H9 (cell line): ENCODE measurements around the gene ZSCAN5A. TPM values are rescaled to one million over a fixed set of nuclear protein-coding genes. Genes with fewer than 3 reads are reported as not detected.
"Not testable (repeated sequence)": the region's sequence is repeated elsewhere in the genome, so short reads cannot be mapped to it uniquely, and the experiment has no call there.

Experiments used
- DNase-seq: peaks from one replicate; pipeline ENCODE4 v3.0.0-alpha.2; 2017
- H2AFZ ChIP-seq: one replicate; pipeline ENCODE4 v1.6.1; 2013; ENCODE audit warnings: mild to moderate bottlenecking, low read length, control low read depth, moderate library complexity
- H2AK5ac ChIP-seq: 2 replicates; pipeline ENCODE4 v1.6.1; 2013; ENCODE audit warnings: low read length, control low read depth, mixed read lengths; ENCODE audit not compliant: insufficient read length
- H2BK120ac ChIP-seq: one replicate; pipeline ENCODE4 v1.6.1; 2013; ENCODE audit warnings: low read depth, mild to moderate bottlenecking, low read length, control low read depth, inconsistent platforms; ENCODE audit not compliant: poor library complexity, severe bottlenecking
- H2BK12ac ChIP-seq: 2 replicates; pipeline ENCODE4 v1.6.1; 2013; ENCODE audit warnings: low read length, control low read depth, mixed read lengths, low read depth; ENCODE audit not compliant: insufficient read length
- H2BK15ac ChIP-seq: 2 replicates; pipeline ENCODE4 v1.6.1; 2013; ENCODE audit warnings: low read depth, low read length, control low read depth
- H2BK20ac ChIP-seq: one replicate; pipeline ENCODE4 v1.6.1; 2013; ENCODE audit warnings: low read depth, mild to moderate bottlenecking, low read length, control low read depth, inconsistent platforms; ENCODE audit not compliant: poor library complexity, severe bottlenecking
- H2BK5ac ChIP-seq: 2 replicates; pipeline ENCODE4 v1.6.1; 2013; ENCODE audit warnings: low read length, control low read depth, mixed read lengths; ENCODE audit not compliant: insufficient read length
- H3K14ac ChIP-seq: 2 replicates; pipeline ENCODE4 v1.6.1; 2013; ENCODE audit warnings: low read length, control low read depth; ENCODE audit not compliant: insufficient read depth
- H3K18ac ChIP-seq: 2 replicates; pipeline ENCODE4 v1.6.1; 2013; ENCODE audit warnings: low read depth, mild to moderate bottlenecking, mixed read lengths, low read length, control low read depth; ENCODE audit not compliant: insufficient read length
- H3K23ac ChIP-seq: 2 replicates; pipeline ENCODE4 v1.6.1; 2013; ENCODE audit warnings: low read length, control low read depth, mixed read lengths, low read depth; ENCODE audit not compliant: insufficient read length
- H3K23me2 ChIP-seq: 2 replicates; pipeline ENCODE4 v1.6.1; 2013; ENCODE audit warnings: low read depth, mild to moderate bottlenecking, mixed read lengths, low read length, control low read depth; ENCODE audit not compliant: insufficient read length, poor library complexity, severe bottlenecking
- H3K27ac ChIP-seq: 2 replicates; pipeline ENCODE4 v1.5.1; 2013; ENCODE audit warnings: low read length, control low read depth, mixed read lengths, low read depth; ENCODE audit not compliant: insufficient read length
- H3K27me3 ChIP-seq: 2 replicates; pipeline ENCODE4 v1.6.1; 2013; ENCODE audit warnings: low read length, control low read depth, inconsistent platforms; ENCODE audit not compliant: insufficient read depth
- H3K4ac ChIP-seq: 2 replicates; pipeline ENCODE4 v1.6.1; 2013; ENCODE audit warnings: low read depth, mild to moderate bottlenecking, control low read depth, inconsistent platforms, low read length, moderate library complexity
- H3K4me1 ChIP-seq: 2 replicates; pipeline ENCODE4 v1.6.1; 2013; ENCODE audit warnings: low read length, control low read depth, inconsistent platforms; ENCODE audit not compliant: insufficient read depth
- H3K4me2 ChIP-seq: 2 replicates; pipeline ENCODE4 v1.6.1; 2013; ENCODE audit warnings: low read length, control low read depth, mixed read lengths; ENCODE audit not compliant: insufficient read length, insufficient read depth
- H3K56ac ChIP-seq: 2 replicates; pipeline ENCODE4 v1.6.1; 2013; ENCODE audit warnings: low read depth, mild to moderate bottlenecking, mixed read lengths, low read length, control low read depth; ENCODE audit not compliant: insufficient read length
- H3K79me1 ChIP-seq: 2 replicates; pipeline ENCODE4 v1.6.1; 2013; ENCODE audit warnings: low read depth, mild to moderate bottlenecking, moderate library complexity, low read length, control low read depth, inconsistent platforms; ENCODE audit not compliant: insufficient read depth, poor library complexity, severe bottlenecking
- H3K79me2 ChIP-seq: 2 replicates; pipeline ENCODE4 v1.6.1; 2013; ENCODE audit warnings: low read length, control low read depth, inconsistent platforms; ENCODE audit not compliant: insufficient read depth
- H3K9ac ChIP-seq: 2 replicates; pipeline ENCODE4 v1.6.1; 2013; ENCODE audit warnings: low read length, control low read depth, mixed read lengths; ENCODE audit not compliant: insufficient read length; ENCODE audit errors: extremely low read depth
- H3K9me3 ChIP-seq: one replicate; pipeline ENCODE4 v1.6.1; 2013; ENCODE audit warnings: low read depth, low read length, inconsistent platforms; ENCODE audit not compliant: control insufficient read depth
- H3T11ph ChIP-seq: one replicate; pipeline ENCODE4 v1.6.1; 2013; ENCODE audit warnings: mild to moderate bottlenecking, low read length, control low read depth, inconsistent platforms
- H4K20me1 ChIP-seq: one replicate; pipeline ENCODE4 v1.6.1; 2013; ENCODE audit not compliant: control insufficient read depth, insufficient read length, insufficient read depth
- H4K5ac ChIP-seq: 2 replicates; pipeline ENCODE4 v1.6.1; 2013; ENCODE audit warnings: low read depth, mild to moderate bottlenecking, mixed read lengths, low read length, control low read depth; ENCODE audit not compliant: insufficient read length
- H4K8ac ChIP-seq: replicated peaks from 2 replicates; pipeline ENCODE4 v1.6.1; 2013; ENCODE audit warnings: low read length, control low read depth, mixed read lengths, low read depth; ENCODE audit not compliant: insufficient read length
- H4K91ac ChIP-seq: 2 replicates; pipeline ENCODE4 v1.6.1; 2013; ENCODE audit warnings: low read depth, mild to moderate bottlenecking, moderate library complexity, mixed read lengths, low read length, control low read depth; ENCODE audit not compliant: insufficient read length
- H3K27ac Mint-ChIP-seq, 3 experiments: 2 replicates in 2 of 3; 3 replicates in 1 of 3; pipeline ENCODE4 v1.8.0; 2020 to 2021; ENCODE audit warnings: mixed read lengths in 3 of 3, mild to moderate bottlenecking in 1 of 3, moderate library complexity in 1 of 3
- H3K27me3 Mint-ChIP-seq: 2 replicates; pipeline ENCODE4 v1.8.0; 2021; ENCODE audit warnings: low read depth, mild to moderate bottlenecking, moderate library complexity, mixed read lengths
- H3K36me3 Mint-ChIP-seq, 3 experiments: 2 replicates in 2 of 3; 3 replicates in 1 of 3; pipeline ENCODE4 v1.8.0; 2020 to 2021; ENCODE audit warnings: low read depth in 3 of 3, mixed read lengths in 3 of 3; ENCODE audit not compliant: insufficient read depth in 1 of 3
- H3K4me1 Mint-ChIP-seq, 2 experiments: 2 replicates each; pipeline ENCODE4 v1.8.0; 2020; ENCODE audit warnings: mixed read lengths in 2 of 2
- H3K4me3 Mint-ChIP-seq, 2 experiments: 2 replicates in 1 of 2; 3 replicates in 1 of 2; pipeline ENCODE4 v1.8.0; 2020 to 2021; ENCODE audit warnings: mild to moderate bottlenecking in 2 of 2, mixed read lengths in 2 of 2, moderate library complexity in 1 of 2
- H3K9me3 Mint-ChIP-seq, 2 experiments: 2 replicates in 1 of 2; 3 replicates in 1 of 2; pipeline ENCODE4 v1.8.0; 2020; ENCODE audit warnings: mild to moderate bottlenecking in 2 of 2, mixed read lengths in 2 of 2, moderate library complexity in 1 of 2
- CTCF ChIP-seq: fragments of 200-600 bp; sonication (generic); conservative IDR thresholded peaks from 3 replicates; pipeline ENCODE4 v1.8.0; 2021; ENCODE audit warnings: antibody characterized with exemption, mild to moderate bottlenecking
- WGBS: extraction: QIAGEN DNeasy Blood & Tissue Kit; methylation state at CpG from one replicate; pipeline ENCODE4 v1.1.7; 2013; ENCODE audit warnings: missing lambda C conversion rate, low lambda C conversion rate, mixed read lengths; ENCODE audit not compliant: insufficient read length; ENCODE audit errors: extremely low coverage; 5-methylcytosine and 5-hydroxymethylcytosine counted together
- total RNA-seq: library from RNA; stranded (reverse); gene quantifications from 2 replicates; pipeline ENCODE4 v1.2.1, GENCODE V29; 2021

The ZSCAN5A gene
- total RNA-seq, 1 experiment from 2014 or later: 12.5 TPM

DNA sequence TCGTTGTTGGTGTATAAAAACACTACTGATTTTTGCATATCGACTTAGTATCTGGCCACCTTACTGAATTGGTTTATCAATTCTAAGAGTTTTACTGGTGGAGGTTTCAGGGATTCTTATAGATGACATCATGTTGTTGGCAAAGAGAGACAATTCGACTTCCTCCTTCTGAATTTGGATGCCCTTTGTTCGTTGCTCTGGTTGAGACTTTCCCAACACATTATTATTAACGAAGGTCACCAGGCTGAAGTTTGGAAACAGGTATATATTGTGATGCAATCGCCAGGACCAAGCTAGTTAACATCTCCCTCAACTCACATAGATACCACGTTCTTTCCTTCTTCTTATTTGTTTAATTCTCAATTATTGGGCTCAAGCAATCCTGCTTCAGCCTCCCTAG is 115.0 kb downstream of the ZSCAN5A start:
- no peak overlapping the region for H4K8ac ChIP-seq
- H3K27ac Mint-ChIP-seq: no peak overlapping the region; a peak in 1 of 7 replicates
- H3K27me3 ChIP-seq: no peaks in the 10 kb centered on the region
- no peak overlapping the region for H3T11ph ChIP-seq
- H3K4me1 Mint-ChIP-seq: 0 out of 4 replicates have a peak, but pooled peaks cover 0 to 5% of the 10 kb centered on the region in 2 experiments
- no peak overlapping the region for H4K5ac ChIP-seq
- no peak overlapping the region for H3K4ac ChIP-seq
- H3K36me3 Mint-ChIP-seq: no peaks in the 10 kb centered on the region
- H2AFZ ChIP-seq: no peak overlapping the region
- H2BK120ac ChIP-seq: no peak overlapping the region
- H3K23ac ChIP-seq: no peak overlapping the region
- H3K79me1 ChIP-seq: no peaks in the 10 kb centered on the region
- H2BK20ac ChIP-seq: no peak overlapping the region
- H3K14ac ChIP-seq: no peak overlapping the region
- no peaks in the 10 kb centered on the region for H3K23me2 ChIP-seq
- H3K4me2 ChIP-seq: no peak overlapping the region
- H4K91ac ChIP-seq: no peak overlapping the region
- H3K9me3 Mint-ChIP-seq: peaks cover 0 to 32% of the 10 kb centered on the region in 2 experiments; a peak in 2 of 5 replicates
- H2BK15ac ChIP-seq: no peak overlapping the region
- WGBS: no CpG with 5 or more reads among the region's 7 CpGs
- H3K56ac ChIP-seq: no peak overlapping the region
- peaks cover 25% of the 10 kb centered on the region for H3K27me3 Mint-ChIP-seq
- no peak overlapping the region for H2BK5ac ChIP-seq
- no peak overlapping the region for H3K9ac ChIP-seq
- no peaks in the 10 kb centered on the region for H3K4me1 ChIP-seq
- TF ChIP-seq CTCF: no peak
- H3K9me3 ChIP-seq: no peaks in the 10 kb centered on the region
- DNase-seq: no peak
- no peaks in the 10 kb centered on the region for H3K79me2 ChIP-seq
- H3K27ac ChIP-seq: no peak overlapping the region
- no peak overlapping the region for H2AK5ac ChIP-seq
- H3K18ac ChIP-seq: no peak overlapping the region
- no peak overlapping the region for H2BK12ac ChIP-seq
- no peaks in the 10 kb centered on the region for H4K20me1 ChIP-seq
- no peak overlapping the region for H3K4me3 Mint-ChIP-seq

DNA sequence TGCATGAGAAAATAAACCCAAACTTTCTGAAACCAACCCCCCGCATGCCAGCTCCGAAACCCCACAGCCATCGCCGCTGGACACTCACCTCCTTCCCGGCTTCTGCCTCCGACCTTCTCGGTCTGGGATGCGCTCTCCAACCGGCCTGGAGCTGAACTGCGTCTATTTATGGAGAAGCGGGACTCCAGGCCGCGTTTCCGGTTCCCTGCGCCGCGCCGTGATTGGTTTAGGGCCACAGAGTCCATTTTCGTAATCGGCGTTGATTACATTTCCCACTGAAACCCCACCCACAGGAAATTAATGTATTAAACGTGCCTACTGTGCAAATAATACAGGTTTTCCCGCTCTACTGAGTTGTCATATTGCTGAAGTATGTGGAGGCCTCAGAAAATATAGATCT is 117.0 kb downstream of the ZSCAN5A start, which contains the start of gene ZSCAN5B:
ZSCAN5B (minus strand) TSS at position 138 of the 400 bp plus-strand sequence. CDS start 4,731 bp downstream, outside the sequence.
- not testable (repeated sequence) for H2BK12ac ChIP-seq, H2BK15ac ChIP-seq, H2BK20ac ChIP-seq, H3K27me3 ChIP-seq, H4K5ac ChIP-seq, H3K4me2 ChIP-seq, H3K4me1 ChIP-seq, H3K18ac ChIP-seq, DNase-seq, H3T11ph ChIP-seq, H3K4me3 Mint-ChIP-seq, H2BK120ac ChIP-seq, H3K4ac ChIP-seq, H3K9ac ChIP-seq, H4K91ac ChIP-seq, H3K9me3 ChIP-seq, H3K23me2 ChIP-seq, H3K23ac ChIP-seq, H3K27ac Mint-ChIP-seq, H4K8ac ChIP-seq, H3K4me1 Mint-ChIP-seq, H2AK5ac ChIP-seq, H3K79me2 ChIP-seq, H4K20me1 ChIP-seq, H3K79me1 ChIP-seq, H3K36me3 Mint-ChIP-seq, H3K27ac ChIP-seq, H3K14ac ChIP-seq, H2BK5ac ChIP-seq, H2AFZ ChIP-seq, H3K56ac ChIP-seq
- Mint-ChIP-seq H3K9me3 (peaks cover 0 to 38% of the 10 kb centered on the region in 2 experiments; a peak in 2 of 5 replicates), H3K27me3 (peaks cover 12% of the 10 kb centered on the region)
- WGBS: no CpG with 5 or more reads among the region's 23 CpGs
